Naive B cell (primary cell): ENCODE results near the gene ERBIN. TPM values are rescaled to one million over a fixed set of nuclear protein-coding genes. Genes with fewer than 3 reads are reported as not detected.

Experiments
- ATAC-seq, 2 donors: fragments of 150-1000 bp; cut with Tn5 transposase; 2 replicates each; pipeline ENCODE4 v1.10.0; 2021; ENCODE audit warnings: low read depth in 2 of 2, mild to moderate bottlenecking in 2 of 2, moderate library complexity in 2 of 2
- DNase-seq: peaks from one replicate; pipeline ENCODE4 v3.0.0; 2022
- H3K27ac Mint-ChIP-seq, 6 donors: one replicate each; pipeline ENCODE4 v1.8.0; 2020 to 2022; ENCODE audit warnings: mild to moderate bottlenecking in 6 of 6, mixed read lengths in 6 of 6, moderate library complexity in 5 of 6, inconsistent platforms in 2 of 6
- H3K27me3 Mint-ChIP-seq, 3 donors: one replicate each; pipeline ENCODE4 v1.8.0; 2021 to 2022; ENCODE audit warnings: mixed read lengths in 3 of 3, mild to moderate bottlenecking in 1 of 3
- H3K36me3 Mint-ChIP-seq, 2 donors: one replicate each; pipeline ENCODE4 v1.8.0; 2020 to 2022; ENCODE audit warnings: mixed read lengths in 2 of 2, inconsistent platforms in 1 of 2, mild to moderate bottlenecking in 1 of 2
- H3K4me1 Mint-ChIP-seq, 3 donors: one replicate each; pipeline ENCODE4 v1.8.0; 2020 to 2022; ENCODE audit warnings: mixed read lengths in 3 of 3, inconsistent platforms in 1 of 3, mild to moderate bottlenecking in 1 of 3, moderate library complexity in 1 of 3
- H3K4me3 Mint-ChIP-seq, 8 donors: one replicate each; pipeline ENCODE4 v1.8.0; 2020 to 2022; ENCODE audit warnings: mild to moderate bottlenecking in 8 of 8, mixed read lengths in 8 of 8, moderate library complexity in 8 of 8, inconsistent platforms in 2 of 8
- H3K9me3 Mint-ChIP-seq, 7 donors: one replicate each; pipeline ENCODE4 v1.8.0; 2020 to 2022; ENCODE audit warnings: mixed read lengths in 7 of 7, mild to moderate bottlenecking in 5 of 7, inconsistent platforms in 2 of 7, moderate library complexity in 1 of 7
- polyA plus RNA-seq, 6 donors: library from polyadenylated mRNA; unstranded; fragments of 300-500 nt; fragmentation: Illumina TruSeq; gene quantifications; one replicate each; pipeline ENCODE4 v1.2.3, GENCODE V29; 2021; ENCODE audit warnings: low read depth in 6 of 6

The ERBIN gene
- polyA plus RNA-seq, 6 donors from 2014 or later, result 18.4 to 57.6 (median 41.4) TPM

- Mint-ChIP-seq H3K27me3 (no peaks in the 10 kb centered on the region), H3K27ac (peak overlapping the region; percentile 62 to 98 (median 96)), H3K36me3 (no peaks in the 10 kb centered on the region), H3K9me3 (no peaks in the 10 kb centered on the region), H3K4me1 (peaks cover 9 to 29% (median 21%) of the 10 kb centered on the region in 3 donors), H3K4me3 (peak overlapping the region; percentile 80 to 98 (median 96))
- DNase-seq (peak; percentile 88), ATAC-seq (peak; percentile 75 to 76)
These were observed 1.3 kb upstream of the ERBIN start for GRCh38 chr5:65925044-65925600.

GRCh38 chr5:65925601-65926275 lies 637 bp upstream of the ERBIN start:
- H3K27ac Mint-ChIP-seq, result peak overlapping the region; percentile 91 to 100 (median 98)
- no peaks in the 10 kb centered on the region for H3K27me3 Mint-ChIP-seq
- ATAC-seq (peak; percentile 71 to 73), DNase-seq (peak; percentile 89)
- no peaks in the 10 kb centered on the region for H3K9me3 Mint-ChIP-seq
- H3K4me1 Mint-ChIP-seq, result peaks cover 12 to 35% (median 27%) of the 10 kb centered on the region in 3 donors
- peak overlapping the region; percentile 88 to 98 (median 97) for H3K4me3 Mint-ChIP-seq
- peaks cover 0 to 4% of the 10 kb centered on the region in 2 donors for H3K36me3 Mint-ChIP-seq

- Mint-ChIP-seq H3K27ac (peak overlapping the region; percentile 82 to 98 (median 98)), H3K27me3 (no peaks in the 10 kb centered on the region), H3K36me3 (peaks cover 0 to 9% of the 10 kb centered on the region in 2 donors), H3K4me3 (peak overlapping the region; percentile 94 to 99 (median 98)), H3K9me3 (no peaks in the 10 kb centered on the region), H3K4me1 (peaks cover 17 to 42% (median 33%) of the 10 kb centered on the region in 3 donors)
- DNase-seq (peak; percentile 7), ATAC-seq (no peak)
These were observed 518 bp downstream of the ERBIN start for GRCh38 chr5:65926893-65927292.

DNA sequence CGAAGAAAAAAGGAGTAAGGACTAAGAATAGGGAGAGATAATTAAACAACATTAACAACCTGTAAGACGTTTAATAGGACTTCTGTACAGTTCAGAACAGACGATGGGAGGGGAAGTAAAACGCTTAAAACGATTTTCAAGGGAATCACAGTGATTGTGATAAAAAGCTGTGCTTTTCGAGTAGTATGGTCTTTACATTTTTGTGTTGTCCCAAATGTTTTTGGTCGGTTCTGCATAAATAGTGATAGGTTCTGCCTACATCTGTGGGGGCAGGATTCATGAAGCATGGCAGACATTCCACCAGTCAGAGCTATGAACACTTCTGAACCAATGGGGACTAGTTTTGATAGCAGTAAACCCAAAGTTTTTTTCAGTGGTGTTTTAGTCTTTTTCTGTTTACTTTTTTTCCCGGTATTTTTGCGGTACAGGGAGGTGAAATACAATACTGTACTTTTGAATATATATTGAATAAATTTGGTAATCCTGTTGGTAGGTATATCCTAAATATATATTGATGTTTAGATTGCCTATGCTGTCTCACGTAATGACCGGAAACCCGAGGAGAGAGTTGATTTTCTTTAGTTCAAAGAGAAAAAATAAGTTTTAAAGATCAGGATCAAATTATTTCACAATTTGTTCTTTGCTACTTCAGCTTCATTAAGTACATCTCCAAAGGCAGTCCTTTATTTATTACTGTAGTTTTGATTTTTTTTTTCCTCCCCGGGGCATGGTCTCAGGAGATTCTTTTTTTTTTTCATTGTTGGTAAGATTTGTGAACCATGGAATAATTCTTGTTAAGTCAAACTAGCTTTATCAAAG lies 1.3 kb downstream of the ERBIN start:
- peak in 1 of 2 donors; percentile 8 for ATAC-seq
- Mint-ChIP-seq H3K4me1 (peaks cover 17 to 47% (median 40%) of the 10 kb centered on the region in 3 donors), H3K36me3 (peaks cover 0 to 9% of the 10 kb centered on the region in 2 donors), H3K9me3 (no peaks in the 10 kb centered on the region), H3K27ac (peak overlapping the region; percentile 90 to 98 (median 98)), H3K27me3 (no peaks in the 10 kb centered on the region), H3K4me3 (peak overlapping the region; percentile 94 to 99 (median 98))
- DNase-seq, result peak; percentile 32

DNA sequence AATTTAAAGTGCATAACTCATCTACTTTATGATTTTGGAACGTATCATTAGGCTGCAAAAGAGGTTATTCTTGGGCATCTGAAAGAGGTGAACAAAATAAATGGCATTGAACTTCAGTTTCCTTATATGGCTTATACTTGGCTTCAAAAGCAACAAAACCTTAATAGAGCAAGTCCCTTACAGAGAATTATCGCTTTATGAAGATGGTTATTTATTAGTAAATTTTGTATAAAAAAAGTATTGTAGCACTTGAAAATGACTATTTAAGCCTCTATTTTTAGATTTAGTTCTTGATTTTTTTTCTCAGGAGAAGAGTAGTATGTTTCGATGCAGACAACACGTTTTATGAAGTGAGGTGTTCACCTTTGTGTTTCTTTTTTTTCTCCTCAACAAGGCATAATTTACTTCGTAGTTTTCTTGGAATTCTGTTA lies 2.0 kb downstream of the ERBIN start:
- Mint-ChIP-seq H3K4me3 (peak overlapping the region; percentile 94 to 99 (median 98)), H3K27ac (peak overlapping the region in 5 of 6 donors; percentile 59 to 98 (median 97)), H3K9me3 (no peaks in the 10 kb centered on the region), H3K36me3 (peaks cover 0 to 15% of the 10 kb centered on the region in 2 donors), H3K4me1 (peaks cover 17 to 53% (median 47%) of the 10 kb centered on the region in 3 donors), H3K27me3 (no peaks in the 10 kb centered on the region)
- no peak for DNase-seq
- ATAC-seq, result no peak

GRCh38 chr5:65928860-65929259 lies 2.5 kb downstream of the ERBIN start:
- ATAC-seq (no peak), DNase-seq (no peak)
- Mint-ChIP-seq H3K27me3 (no peaks in the 10 kb centered on the region), H3K9me3 (no peaks in the 10 kb centered on the region), H3K4me1 (peaks cover 17 to 56% (median 50%) of the 10 kb centered on the region in 3 donors), H3K36me3 (peaks cover 0 to 17% of the 10 kb centered on the region in 2 donors), H3K27ac (peak overlapping the region in 1 of 6 donors; percentile 64), H3K4me3 (peak overlapping the region in 4 of 8 donors; percentile 8 to 99 (median 96))

DNA sequence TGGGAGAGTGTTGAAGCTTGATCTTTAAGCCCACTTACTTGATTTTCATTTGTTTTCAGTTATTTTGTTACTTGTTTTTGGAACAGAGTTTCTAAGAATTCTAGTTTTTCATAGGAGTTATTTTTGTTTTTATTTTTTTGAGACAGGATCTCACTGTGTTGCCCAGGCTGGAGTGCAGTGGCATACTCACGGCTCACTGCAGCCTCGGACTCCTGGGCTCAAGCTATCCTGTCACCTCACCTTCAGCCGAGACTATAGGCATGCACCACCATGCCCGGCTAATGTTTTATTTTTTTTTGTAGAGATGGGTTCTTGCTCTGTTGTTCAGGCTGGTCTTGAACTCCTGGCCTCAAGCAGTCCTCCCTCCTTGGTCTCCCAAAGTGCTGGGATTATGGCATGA lies 6.3 kb downstream of the ERBIN start:
- ATAC-seq, result no peak
- peaks cover 0 to 17% of the 10 kb centered on the region in 2 donors for H3K36me3 Mint-ChIP-seq
- H3K4me3 Mint-ChIP-seq, result peak overlapping the region in 2 of 8 donors; percentile 23 to 47
- no peak for DNase-seq
- peaks cover 36 to 79% (median 76%) of the 10 kb centered on the region in 3 donors for H3K4me1 Mint-ChIP-seq
- H3K27ac Mint-ChIP-seq, result peak overlapping the region in 2 of 6 donors; percentile 83 to 87
- H3K27me3 Mint-ChIP-seq, result no peaks in the 10 kb centered on the region
- no peaks in the 10 kb centered on the region for H3K9me3 Mint-ChIP-seq

GRCh38 chr5:65933295-65933694 lies 6.9 kb downstream of the ERBIN start:
- Mint-ChIP-seq H3K4me1 (peaks cover 42 to 79% (median 78%) of the 10 kb centered on the region in 3 donors), H3K9me3 (peaks cover 0 to 5% (median 0%) of the 10 kb centered on the region in 7 donors), H3K27ac (peak overlapping the region in 4 of 6 donors; percentile 17 to 83 (median 62)), H3K4me3 (peak overlapping the region in 1 of 8 donors; percentile 23), H3K27me3 (no peaks in the 10 kb centered on the region), H3K36me3 (peaks cover 0 to 17% of the 10 kb centered on the region in 2 donors)
- ATAC-seq (no peak), DNase-seq (no peak)

- Mint-ChIP-seq H3K4me1 (peaks cover 30 to 65% (median 53%) of the 10 kb centered on the region in 3 donors), H3K4me3 (peak overlapping the region in 7 of 8 donors; percentile 9 to 77 (median 61)), H3K36me3 (peaks cover 0 to 3% of the 10 kb centered on the region in 2 donors), H3K27me3 (no peaks in the 10 kb centered on the region), H3K27ac (peak overlapping the region in 4 of 6 donors; percentile 2 to 81 (median 37)), H3K9me3 (peaks cover 0 to 6% (median 0%) of the 10 kb centered on the region in 7 donors)
- DNase-seq, result peak; percentile 17
- ATAC-seq, result peak; percentile 74 to 94
These were observed 11.9 kb downstream of the ERBIN start for GRCh38 chr5:65938256-65938655.

- peaks cover 0 to 4% of the 10 kb centered on the region in 2 donors for H3K36me3 Mint-ChIP-seq
- H3K27ac Mint-ChIP-seq, result peak overlapping the region in 1 of 6 donors; percentile 78
- H3K9me3 Mint-ChIP-seq, result peaks cover 0 to 4% (median 0%) of the 10 kb centered on the region in 7 donors
- H3K27me3 Mint-ChIP-seq, result no peaks in the 10 kb centered on the region
- ATAC-seq (no peak), DNase-seq (no peak)
- no peak overlapping the region for H3K4me3 Mint-ChIP-seq
- H3K4me1 Mint-ChIP-seq, result peaks cover 13 to 54% (median 32%) of the 10 kb centered on the region in 3 donors
These were observed 17.4 kb downstream of the ERBIN start for GRCh38 chr5:65943771-65944170.

- H3K27ac Mint-ChIP-seq, result peak overlapping the region in 1 of 6 donors; percentile 24
These were observed 19.9 kb downstream of the ERBIN start for GRCh38 chr5:65946198-65946745.

DNA sequence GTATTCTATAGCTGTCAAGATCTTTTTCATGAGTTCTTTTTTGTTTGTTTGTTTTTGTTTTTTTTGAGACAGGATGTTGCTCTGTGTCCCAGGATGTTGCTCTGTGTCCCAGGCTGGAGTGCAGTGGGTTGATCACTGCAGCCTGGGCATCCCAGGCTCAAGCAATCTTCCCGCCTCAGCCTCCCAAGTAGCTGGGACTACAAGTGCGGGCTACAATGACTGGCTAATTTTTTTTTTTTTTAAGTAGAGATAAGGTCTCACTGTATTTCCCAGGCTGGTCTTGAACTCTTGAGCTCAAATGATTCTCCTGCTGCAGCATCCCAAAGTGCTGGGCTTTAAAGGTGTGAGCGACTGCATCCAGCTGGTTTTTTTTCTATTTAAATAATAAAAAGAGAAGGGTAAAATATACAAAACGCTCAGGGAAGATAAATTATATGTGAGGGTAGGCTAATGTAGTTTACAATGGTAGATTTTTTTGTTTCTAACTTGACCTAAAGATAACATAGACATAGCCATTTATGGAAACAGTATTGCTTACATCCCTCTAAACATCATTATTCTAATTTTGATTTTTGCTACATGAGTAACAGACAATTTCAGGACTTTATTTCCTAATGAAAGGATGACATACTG lies 21.9 kb downstream of the ERBIN start:
- H3K9me3 Mint-ChIP-seq, result peaks cover 0 to 1% (median 0%) of the 10 kb centered on the region in 7 donors
- ATAC-seq (no peak), DNase-seq (no peak)
- no peak overlapping the region for H3K4me3 Mint-ChIP-seq
- H3K27ac Mint-ChIP-seq, result no peak overlapping the region
- H3K4me1 Mint-ChIP-seq, result peaks cover 25 to 66% (median 45%) of the 10 kb centered on the region in 3 donors
- no peaks in the 10 kb centered on the region for H3K27me3 Mint-ChIP-seq
- peaks cover 0 to 4% of the 10 kb centered on the region in 2 donors for H3K36me3 Mint-ChIP-seq

More at GRCh38 chr5:65946198-65946745, 19.9 kb downstream of the ERBIN start:
- Mint-ChIP-seq H3K4me3 (no peak overlapping the region), H3K9me3 (peaks cover 0 to 1% (median 0%) of the 10 kb centered on the region in 7 donors), H3K4me1 (peaks cover 24 to 74% (median 46%) of the 10 kb centered on the region in 3 donors), H3K27me3 (no peaks in the 10 kb centered on the region), H3K36me3 (peaks cover 0 to 4% of the 10 kb centered on the region in 2 donors)
- no peak for ATAC-seq
- no peak for DNase-seq
